Hepatocyte (in vitro differentiated cells): ENCODE results near the gene TACC2.

Experiments
- CTCF ChIP-seq: fragments of 200-600 bp; sonication (generic); IDR thresholded peaks from 2 replicates; pipeline ENCODE4 v1.5.1; 2016; ENCODE audit warnings: antibody characterized with exemption, mild to moderate bottlenecking; ENCODE audit not compliant: poor library complexity
- EZH2 ChIP-seq: fragments of 200-600 bp; sonication (generic); IDR thresholded peaks from 2 replicates; pipeline ENCODE4 v1.6.1; 2016; ENCODE audit warnings: antibody characterized with exemption, mild to moderate bottlenecking, borderline replicate concordance
- EZH2phosphoT487 ChIP-seq: fragments of 200-600 bp; sonication (generic); IDR thresholded peaks from one replicate; pipeline ENCODE4 v1.6.1; 2018; ENCODE audit warnings: antibody characterized with exemption, mild to moderate bottlenecking, low read depth, moderate library complexity; ENCODE audit not compliant: unreplicated experiment, severe bottlenecking

GRCh38 chr10:122050311-122050710 lies 61.3 kb downstream of the TACC2 start:
- no peak for TF ChIP-seq CTCF
- TF ChIP-seq EZH2: no peak
- TF ChIP-seq EZH2phosphoT487: no peak
